Smooth muscle cell (in vitro differentiated cells): ENCODE data around the gene MAMLD1. TPM values are rescaled to one million over a fixed set of nuclear protein-coding genes. Genes with fewer than 3 reads are reported as not detected.
A peak's percentile ranks its signal among the peaks of the same experiment; 100 is the strongest.

ENCODE experiments used
- DNase-seq: peaks from one replicate; lab custom pipeline; 2025; ENCODE audit not compliant: unreplicated experiment; lab: John Stamatoyannopoulos, UW
- H2AFZ ChIP-seq: fragments of 200-600 bp; sonication (generic); 2 replicates; pipeline ENCODE4 v1.6.0; 2016; ENCODE audit warnings: antibody characterized with exemption, low read depth, mild to moderate bottlenecking
- H3F3A ChIP-seq: fragments of 200-600 bp; sonication (generic); 2 replicates; pipeline ENCODE4 v1.6.0; 2017; ENCODE audit warnings: antibody characterized with exemption, low read depth
- H3K27ac ChIP-seq: fragments of 200-600 bp; sonication (generic); 2 replicates; pipeline ENCODE4 v1.5.1; 2016; ENCODE audit warnings: low read depth, mild to moderate bottlenecking
- H3K27me3 ChIP-seq: fragments of 200-600 bp; sonication (generic); 2 replicates; pipeline ENCODE4 v1.6.1; 2016; ENCODE audit warnings: low read depth, mild to moderate bottlenecking
- H3K36me3 ChIP-seq: fragments of 200-600 bp; sonication (generic); 2 replicates; pipeline ENCODE4 v1.5.1; 2016; ENCODE audit warnings: low read depth
- H3K4me1 ChIP-seq: fragments of 200-600 bp; sonication (generic); 2 replicates; pipeline ENCODE4 v1.5.1; 2016; ENCODE audit warnings: low read depth
- H3K4me2 ChIP-seq: fragments of 200-600 bp; sonication (generic); 2 replicates; pipeline ENCODE4 v1.6.0; 2016; ENCODE audit warnings: mild to moderate bottlenecking
- H3K4me3 ChIP-seq: fragments of 200-600 bp; sonication (generic); 2 replicates; pipeline ENCODE4 v1.5.1; 2016; ENCODE audit warnings: mild to moderate bottlenecking
- H3K79me2 ChIP-seq: fragments of 200-600 bp; sonication (generic); 2 replicates; pipeline ENCODE4 v1.6.0; 2016; ENCODE audit warnings: low read depth, mild to moderate bottlenecking
- H3K9ac ChIP-seq: fragments of 200-600 bp; sonication (generic); 2 replicates; pipeline ENCODE4 v1.6.0; 2016; ENCODE audit warnings: low read depth
- H3K9me3 ChIP-seq: fragments of 200-600 bp; sonication (generic); replicated peaks from 2 replicates; pipeline ENCODE4 v1.5.1; 2016; ENCODE audit warnings: low read depth
- H4K20me1 ChIP-seq: fragments of 200-600 bp; sonication (generic); 2 replicates; pipeline ENCODE4 v1.6.0; 2016; ENCODE audit warnings: low read depth
- CTCF ChIP-seq: fragments of 200-600 bp; sonication (generic); IDR thresholded peaks from 2 replicates; pipeline ENCODE4 v1.5.1; 2017; ENCODE audit warnings: borderline replicate concordance, mild to moderate bottlenecking, antibody characterized with exemption; ENCODE audit not compliant: insufficient read depth, poor library complexity, severe bottlenecking
- WGBS: methylation state at CpG from one replicate; pipeline ENCODE4 v1.1.7; 2016; ENCODE audit warnings: low lambda C conversion rate; 5-methylcytosine and 5-hydroxymethylcytosine counted together
- polyA plus RNA-seq: library from polyadenylated mRNA; unstranded; fragments of >200 nt; fragmentation: Nextera tagmentation; extraction: Ambion mirVana; gene quantifications from 2 replicates; pipeline ENCODE4 v1.2.1, GENCODE V29; 2016
- total RNA-seq: library from RNA; depleted of rRNA; stranded (reverse); fragments of >200 nt; gene quantifications from 2 replicates; pipeline ENCODE4 v1.2.3, GENCODE V29; 2014

Gene MAMLD1
- total and polyA plus RNA-seq, 2 experiments from 2014 or later: 2.4 to 3.8 TPM

GRCh38 chrX:150416469-150416868, 53.4 kb downstream of the MAMLD1 start:
- no peak for DNase-seq
- H3K9me3 ChIP-seq: no peaks in the 10 kb centered on the region
- H3K9ac ChIP-seq: no peak overlapping the region
- H3K79me2 ChIP-seq: no peaks in the 10 kb centered on the region
- H3K4me3 ChIP-seq: no peak overlapping the region
- H4K20me1 ChIP-seq: no peaks in the 10 kb centered on the region
- no peaks in the 10 kb centered on the region for H3F3A ChIP-seq
- H3K27ac ChIP-seq: no peak overlapping the region
- no peak for TF ChIP-seq CTCF
- no peaks in the 10 kb centered on the region for H3K36me3 ChIP-seq
- WGBS: 76% methylated on average over 6 of the region's 6 CpGs
- H3K27me3 ChIP-seq: no peaks in the 10 kb centered on the region
- H3K4me1 ChIP-seq: no peaks in the 10 kb centered on the region
- no peak overlapping the region for H2AFZ ChIP-seq
- no peak overlapping the region for H3K4me2 ChIP-seq

GRCh38 chrX:150421816-150422215, 58.7 kb downstream of the MAMLD1 start:
- peak overlapping the region; percentile 44 for H3K4me3 ChIP-seq

DNA sequence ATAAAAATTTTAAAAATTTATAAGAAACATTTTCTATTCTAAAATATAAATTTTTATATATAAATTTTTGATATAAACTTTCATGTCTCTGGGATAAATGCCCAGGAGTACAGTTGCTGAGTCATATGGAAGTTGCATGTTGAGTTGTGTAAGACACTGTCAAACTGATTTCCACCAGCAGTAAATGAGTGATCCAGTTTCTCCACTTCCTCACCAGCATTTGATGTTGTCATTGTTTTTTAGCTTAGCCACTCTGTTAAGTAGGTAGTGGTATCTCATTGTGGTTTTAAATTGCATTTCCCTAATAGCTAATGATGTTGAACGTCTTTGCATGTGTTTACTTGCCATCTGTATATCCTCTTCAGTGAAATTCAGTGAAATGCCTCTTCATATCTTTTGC, 66.5 kb downstream of the MAMLD1 start:
- no peaks in the 10 kb centered on the region for H3K27me3 ChIP-seq
- H2AFZ ChIP-seq: no peak overlapping the region
- no peaks in the 10 kb centered on the region for H3K4me1 ChIP-seq
- DNase-seq: no peak
- no peaks in the 10 kb centered on the region for H4K20me1 ChIP-seq
- no peaks in the 10 kb centered on the region for H3K79me2 ChIP-seq
- no peaks in the 10 kb centered on the region for H3K9me3 ChIP-seq
- H3K9ac ChIP-seq: no peak overlapping the region
- WGBS: 35% methylated on average over 1 of the region's 1 CpG
- H3K27ac ChIP-seq: no peak overlapping the region
- H3K4me2 ChIP-seq: no peak overlapping the region
- no peak for TF ChIP-seq CTCF
- no peaks in the 10 kb centered on the region for H3K36me3 ChIP-seq
- H3F3A ChIP-seq: no peaks in the 10 kb centered on the region
- H3K4me3 ChIP-seq: no peak overlapping the region

More at GRCh38 chrX:150421816-150422215, 58.7 kb downstream of the MAMLD1 start:
- no peak overlapping the region for H3K27ac ChIP-seq
- no peaks in the 10 kb centered on the region for H3F3A ChIP-seq
- no peaks in the 10 kb centered on the region for H3K79me2 ChIP-seq
- peak overlapping the region; percentile 73 for H3K4me2 ChIP-seq
- WGBS: 68% methylated on average over 8 of the region's 8 CpGs
- H4K20me1 ChIP-seq: no peaks in the 10 kb centered on the region
- H3K27me3 ChIP-seq: no peaks in the 10 kb centered on the region
- H3K9me3 ChIP-seq: no peaks in the 10 kb centered on the region
- no peak overlapping the region for H2AFZ ChIP-seq
- no peaks in the 10 kb centered on the region for H3K36me3 ChIP-seq
- no peak overlapping the region for H3K9ac ChIP-seq
- no peak for TF ChIP-seq CTCF
- no peak for DNase-seq
- no peaks in the 10 kb centered on the region for H3K4me1 ChIP-seq

GRCh38 chrX:150436195-150436594, 73.1 kb downstream of the MAMLD1 start:
- no peaks in the 10 kb centered on the region for H3K27me3 ChIP-seq
- no peaks in the 10 kb centered on the region for H3K4me1 ChIP-seq
- no peak overlapping the region for H3K9ac ChIP-seq
- no peaks in the 10 kb centered on the region for H4K20me1 ChIP-seq
- no peak for DNase-seq
- no peak overlapping the region for H2AFZ ChIP-seq
- TF ChIP-seq CTCF: no peak
- H3K4me3 ChIP-seq: no peak overlapping the region
- no peak overlapping the region for H3K4me2 ChIP-seq
- no peaks in the 10 kb centered on the region for H3K36me3 ChIP-seq
- H3K9me3 ChIP-seq: peaks cover 6% of the 10 kb centered on the region
- H3K79me2 ChIP-seq: no peaks in the 10 kb centered on the region
- H3K27ac ChIP-seq: no peak overlapping the region
- H3F3A ChIP-seq: no peaks in the 10 kb centered on the region
